22Rv1 (cell line): ENCODE data around the gene SLC33A1.

Experiments
- CTCF ChIP-seq: fragments of 450-650 bp; IDR thresholded peaks from 2 replicates; pipeline ENCODE4 v1.5.1; 2017; ENCODE audit warnings: mild to moderate bottlenecking
- ZFX ChIP-seq: fragments of 450-650 bp; IDR thresholded peaks from 2 replicates; pipeline ENCODE4 v1.6.1; 2017; ENCODE audit warnings: antibody characterized with exemption, borderline replicate concordance

- no peak for TF ChIP-seq CTCF
- no peak for TF ChIP-seq ZFX
These were observed 46.4 kb downstream of the SLC33A1 start for GRCh38 chr3:155807823-155808222.
